SK-N-DZ (cell line): ENCODE results near the gene EIF4E1B.

Experiments
- DNase-seq: peaks from one replicate; pipeline ENCODE4 v3.0.0-alpha.2; 2015; ENCODE audit warnings: low spot score

EIF4E1B gene

GRCh38 chr5:176663566-176663965 lies 33.1 kb downstream of the EIF4E1B start:
- DNase-seq, result no peak

GRCh38 chr5:176664479-176664878 lies 34.0 kb downstream of the EIF4E1B start:
- DNase-seq, result no peak

- DNase-seq, result no peak
Observed at GRCh38 chr5:176664886-176665285, 34.4 kb downstream of the EIF4E1B start.

- no peak for DNase-seq
Observed at GRCh38 chr5:176665517-176665916, 35.0 kb downstream of the EIF4E1B start.

- DNase-seq, result no peak
Observed at GRCh38 chr5:176667637-176668036, 37.2 kb downstream of the EIF4E1B start.

GRCh38 chr5:176670449-176670848 lies 40.0 kb downstream of the EIF4E1B start:
- DNase-seq, result no peak

GRCh38 chr5:176671399-176671798 lies 40.9 kb downstream of the EIF4E1B start:
- DNase-seq, result no peak

- no peak for DNase-seq
Observed at GRCh38 chr5:176671890-176672747, 41.6 kb downstream of the EIF4E1B start.

- no peak for DNase-seq
Observed at GRCh38 chr5:176673651-176674583, 43.4 kb downstream of the EIF4E1B start.

- no peak for DNase-seq
Observed at GRCh38 chr5:176674799-176675198, 44.3 kb downstream of the EIF4E1B start.

GRCh38 chr5:176675676-176676360 lies 45.3 kb downstream of the EIF4E1B start:
- DNase-seq, result no peak

GRCh38 chr5:176676361-176676824 lies 45.9 kb downstream of the EIF4E1B start:
- peak; percentile 66 for DNase-seq

GRCh38 chr5:176677209-176677939 lies 46.9 kb downstream of the EIF4E1B start:
- no peak for DNase-seq

- no peak for DNase-seq
Observed at GRCh38 chr5:176678584-176678983, 48.1 kb downstream of the EIF4E1B start.

GRCh38 chr5:176679365-176680225 lies 49.1 kb downstream of the EIF4E1B start:
- DNase-seq, result no peak

- no peak for DNase-seq
Observed at GRCh38 chr5:176680226-176680563, 49.7 kb downstream of the EIF4E1B start.

- DNase-seq, result no peak
Observed at GRCh38 chr5:176682016-176682531, 51.6 kb downstream of the EIF4E1B start.

- no peak for DNase-seq
Observed at GRCh38 chr5:176685010-176685409, 54.5 kb downstream of the EIF4E1B start.

- DNase-seq, result no peak
Observed at GRCh38 chr5:176687247-176687646, 56.8 kb downstream of the EIF4E1B start.

- no peak for DNase-seq
Observed at GRCh38 chr5:176687881-176688280, 57.4 kb downstream of the EIF4E1B start.
